Measurements from ENCODE around the gene GIMAP1.

Gene GIMAP1

GRCh38 chr7:150753239-150753638 lies 36.8 kb downstream of the GIMAP1 start:
- no peak for DNase-seq

GRCh38 chr7:150753826-150754603 lies 37.6 kb downstream of the GIMAP1 start:
- peak; percentile 55 for DNase-seq

- no peak for DNase-seq
Measured at GRCh38 chr7:150754951-150755350, 38.5 kb downstream of the GIMAP1 start.

- DNase-seq = no peak
Measured at GRCh38 chr7:150755473-150756099, 39.2 kb downstream of the GIMAP1 start.

- no peak for DNase-seq
Measured at GRCh38 chr7:150756166-150756565, 39.8 kb downstream of the GIMAP1 start.

- peak; percentile 29 for DNase-seq
Measured at GRCh38 chr7:150756858-150757257, 40.4 kb downstream of the GIMAP1 start.

GRCh38 chr7:150759479-150759878 lies 43.1 kb downstream of the GIMAP1 start:
- DNase-seq = no peak

- no peak for DNase-seq
Measured at GRCh38 chr7:150766334-150766709, 49.9 kb downstream of the GIMAP1 start.

GRCh38 chr7:150769768-150770167 lies 53.4 kb downstream of the GIMAP1 start:
- no peak for DNase-seq
